ENCODE results near the gene GPR25.

The GPR25 gene

DNA sequence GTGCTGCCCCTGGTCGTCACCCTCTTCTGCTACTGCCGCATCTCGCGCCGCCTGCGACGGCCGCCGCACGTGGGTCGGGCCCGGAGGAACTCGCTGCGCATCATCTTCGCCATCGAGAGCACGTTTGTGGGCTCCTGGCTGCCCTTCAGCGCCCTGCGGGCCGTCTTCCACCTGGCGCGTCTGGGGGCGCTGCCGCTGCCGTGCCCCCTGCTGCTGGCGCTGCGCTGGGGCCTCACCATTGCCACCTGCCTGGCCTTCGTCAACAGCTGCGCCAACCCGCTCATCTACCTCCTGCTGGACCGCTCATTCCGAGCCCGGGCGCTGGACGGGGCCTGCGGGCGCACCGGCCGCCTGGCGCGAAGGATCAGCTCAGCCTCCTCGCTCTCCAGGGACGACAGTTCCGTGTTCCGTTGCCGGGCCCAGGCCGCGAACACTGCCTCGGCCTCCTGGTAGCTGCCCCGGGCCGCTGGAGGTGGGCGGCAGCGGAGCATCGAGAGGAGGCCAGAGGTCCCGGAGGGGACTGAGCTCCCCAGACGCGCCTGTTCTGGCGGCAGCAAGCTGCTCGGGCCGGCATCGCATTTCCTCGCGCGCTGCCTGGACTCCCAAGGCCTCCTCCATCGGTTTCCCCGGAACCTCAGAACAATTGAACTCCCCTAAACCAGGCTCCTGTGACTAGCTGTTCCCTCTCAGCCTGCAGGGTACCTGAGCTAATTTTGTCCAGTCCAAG, 1.1 kb downstream of the GPR25 start:
- DNase-seq, result peak; percentile 70

DNA sequence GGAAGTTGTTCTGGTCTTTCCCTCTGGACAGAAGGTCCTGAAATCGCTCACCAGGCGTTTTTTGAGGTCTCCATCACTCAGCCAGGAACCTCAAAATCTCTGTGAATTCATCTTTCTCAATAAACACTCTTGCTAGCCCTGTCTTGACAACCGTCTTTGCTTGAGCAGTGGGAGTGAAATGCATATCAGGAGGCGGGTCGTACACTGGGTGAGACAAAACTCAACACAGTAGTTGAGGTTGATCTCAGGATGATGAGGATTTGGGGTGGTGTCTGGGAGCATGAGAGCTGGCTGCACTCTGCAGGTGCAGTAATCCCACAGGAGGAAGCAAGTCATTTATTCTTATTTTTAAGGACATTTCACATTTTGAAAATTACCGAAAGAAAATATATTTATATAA, 1.9 kb downstream of the GPR25 start:
- DNase-seq, result no peak

DNA sequence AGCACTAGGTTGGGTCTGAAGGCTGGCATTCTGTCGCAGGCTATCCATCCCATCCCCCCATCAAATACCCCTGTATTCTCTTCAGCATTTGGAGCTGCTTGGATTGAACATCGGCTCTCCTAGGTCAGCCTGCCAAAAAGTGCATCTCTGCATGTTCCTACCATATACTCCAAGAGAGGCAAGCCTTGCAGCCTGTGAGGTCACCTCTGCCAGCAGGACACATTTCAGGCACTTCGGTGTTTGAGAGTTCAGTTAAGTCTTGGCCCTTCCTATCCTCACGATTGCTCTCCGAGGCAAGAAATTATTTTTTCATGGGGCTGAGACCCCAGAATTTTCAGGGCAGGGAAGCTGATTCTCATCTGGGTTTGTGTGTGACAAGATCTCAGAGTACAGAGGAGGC, 2.6 kb downstream of the GPR25 start:
- DNase-seq, result no peak

DNA sequence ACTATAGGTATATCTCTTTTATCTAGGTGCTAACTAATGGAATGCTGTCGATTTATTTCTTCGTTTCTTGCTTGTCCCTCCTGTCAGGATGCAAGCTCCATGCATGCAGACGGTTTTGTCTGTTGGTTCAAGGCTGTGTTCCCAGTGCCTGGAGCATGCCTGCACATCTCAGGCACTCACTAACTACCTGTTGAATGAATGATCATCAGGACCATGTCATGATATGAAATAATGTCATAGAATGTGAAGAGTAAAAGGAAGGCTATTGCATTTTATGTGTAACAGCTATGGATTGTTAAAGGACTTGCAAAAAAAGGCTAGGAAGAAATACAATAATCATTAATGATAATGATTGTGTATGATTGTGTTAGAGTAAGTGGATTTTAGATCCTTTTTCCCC, 4.2 kb downstream of the GPR25 start:
- DNase-seq, result no peak

DNA sequence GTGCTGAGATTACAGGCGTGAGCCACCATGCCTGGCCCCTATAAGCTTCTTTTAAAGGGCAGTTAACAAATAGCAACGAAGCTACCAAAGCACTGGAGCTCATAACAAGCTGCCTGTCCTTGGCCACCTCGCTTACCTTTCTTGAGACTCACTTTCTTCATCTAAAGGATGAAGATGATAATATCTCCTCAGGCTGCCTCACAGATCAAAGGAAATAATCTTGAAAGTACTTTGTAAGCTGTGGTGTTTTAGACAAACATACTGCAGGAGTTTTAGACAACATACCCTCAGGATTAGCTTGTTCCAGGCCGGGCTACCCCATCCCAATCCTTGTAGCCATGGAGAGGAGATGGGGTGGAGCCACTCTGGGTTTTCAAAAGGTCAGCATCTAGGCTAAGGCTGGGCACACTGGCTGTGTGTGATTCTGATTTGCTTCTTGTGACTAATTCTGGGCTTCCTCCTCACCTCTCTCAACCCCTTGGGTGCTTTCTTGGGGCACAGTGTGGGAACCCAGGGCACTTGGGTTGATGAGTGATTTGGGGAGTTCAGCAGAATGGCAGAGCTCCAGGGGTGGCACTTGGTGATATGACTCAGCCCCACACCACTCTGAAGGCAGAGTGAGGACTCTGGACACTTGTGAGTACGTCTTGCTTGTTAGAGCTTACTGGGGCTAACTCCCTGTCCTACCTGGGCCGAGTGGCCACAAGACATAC, 5.2 kb downstream of the GPR25 start:
- DNase-seq, result no peak

DNA sequence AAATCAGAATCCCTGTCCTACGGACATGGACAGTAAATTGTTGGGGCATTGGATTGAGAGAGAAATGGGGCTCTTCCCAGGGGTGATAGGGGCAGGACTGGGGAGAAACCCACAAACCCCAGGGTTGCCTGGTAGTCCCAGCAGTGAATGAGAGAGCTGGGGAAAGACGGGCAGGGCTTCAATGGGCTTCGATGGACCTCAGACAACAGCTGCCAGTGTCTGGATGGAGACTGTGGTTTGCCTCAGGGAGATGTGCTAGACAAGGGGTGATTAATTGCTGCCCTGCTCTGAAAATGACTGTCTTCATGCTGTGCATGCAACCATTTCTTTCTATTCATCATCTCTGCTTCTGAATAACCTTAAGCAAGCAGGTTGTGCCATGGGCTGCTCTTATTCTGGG, 7.4 kb downstream of the GPR25 start:
- DNase-seq, result no peak

DNA sequence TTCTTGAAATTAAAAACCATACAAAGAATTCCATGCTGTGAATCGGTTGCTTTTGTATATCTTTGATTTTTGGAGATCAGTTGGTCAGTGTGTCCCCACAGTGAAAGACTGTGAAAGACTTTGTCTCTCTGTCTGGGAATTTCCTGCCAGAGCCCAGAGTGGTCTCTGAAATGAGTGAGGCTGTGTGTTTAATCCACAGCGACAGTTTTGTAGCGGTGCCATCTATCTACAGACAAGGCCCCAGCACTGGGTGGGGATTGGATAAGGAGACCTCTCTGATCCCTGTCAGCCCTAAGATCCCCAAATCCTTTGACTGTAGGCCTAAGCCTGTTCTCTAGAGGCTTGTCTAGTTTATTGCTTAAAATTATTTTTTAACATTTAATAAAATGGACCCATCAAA, 10.3 kb downstream of the GPR25 start:
- DNase-seq, result no peak

DNA sequence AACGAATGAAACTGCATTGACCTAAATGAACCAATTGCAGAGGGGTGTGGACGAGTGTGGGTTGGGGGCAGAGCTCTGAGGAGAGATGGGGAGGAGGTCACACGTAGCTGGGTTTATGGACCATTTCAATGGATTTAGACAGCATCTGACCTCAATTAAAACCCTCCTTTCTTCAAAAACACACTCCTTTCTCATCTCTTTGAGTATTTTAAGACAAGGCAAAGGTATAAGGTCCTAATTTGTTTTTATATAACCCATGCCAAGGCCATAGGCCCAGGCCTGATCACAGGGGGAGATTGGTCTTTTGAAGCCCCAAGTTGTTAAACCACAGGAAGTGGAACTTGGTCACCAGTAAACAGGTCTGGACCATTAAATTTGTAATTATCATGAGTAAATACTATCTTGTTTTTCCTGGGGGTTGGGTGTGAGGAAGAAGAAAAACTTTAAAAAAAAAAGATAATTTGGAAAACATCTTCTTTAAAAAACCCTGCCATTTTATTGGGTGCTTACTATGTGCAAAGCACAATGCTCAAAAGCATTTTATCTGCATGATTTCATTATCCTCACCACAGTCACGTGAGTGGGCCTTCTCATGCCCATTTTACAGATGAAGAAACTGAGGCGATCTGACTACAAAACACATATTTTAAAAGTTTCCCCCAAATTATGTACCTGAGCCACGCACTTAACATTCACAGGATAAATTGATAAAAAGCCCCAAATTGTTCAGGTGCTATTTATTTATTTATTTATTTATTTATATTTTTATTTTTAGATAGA, 13.0 kb downstream of the GPR25 start:
- no peak for DNase-seq

DNA sequence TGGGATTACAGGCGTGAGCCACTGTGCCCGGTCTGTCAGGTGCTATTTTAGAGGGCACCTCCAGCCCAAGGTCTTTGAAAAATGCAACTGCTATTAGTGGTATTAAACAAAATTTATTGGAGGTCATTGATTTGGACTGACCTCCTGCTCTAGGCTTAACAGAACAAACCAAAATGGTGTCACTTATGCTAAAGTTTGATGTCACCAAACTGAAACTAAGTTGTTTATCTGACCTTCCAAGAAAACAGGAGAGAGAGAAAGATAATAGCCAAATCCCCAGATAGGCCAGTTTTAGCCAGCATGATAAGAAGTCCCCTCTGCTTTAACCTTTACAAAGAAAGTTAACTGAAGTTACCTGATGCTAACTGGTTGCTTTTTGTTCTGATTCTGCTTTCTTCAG, 13.8 kb downstream of the GPR25 start:
- no peak for DNase-seq

DNA sequence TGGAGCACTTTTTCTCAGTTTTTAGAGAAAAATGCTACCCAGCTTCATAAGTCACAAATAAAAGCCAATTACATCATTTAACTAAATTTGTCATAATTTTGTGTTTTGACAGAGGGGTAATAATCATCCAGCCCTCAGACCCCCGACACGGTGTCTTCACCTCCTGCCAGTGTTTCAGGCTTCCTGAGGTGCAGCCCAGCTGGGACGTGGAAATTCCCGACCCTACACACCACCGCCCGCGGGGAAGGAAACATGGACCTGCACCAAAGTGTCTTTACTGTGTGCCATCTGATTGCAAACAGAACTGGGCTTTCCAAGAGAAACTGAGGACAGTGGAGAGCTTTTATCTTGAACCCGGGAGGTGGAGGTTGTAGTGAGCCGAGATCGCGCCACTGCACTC, 14.3 kb downstream of the GPR25 start:
- DNase-seq, result no peak

DNA sequence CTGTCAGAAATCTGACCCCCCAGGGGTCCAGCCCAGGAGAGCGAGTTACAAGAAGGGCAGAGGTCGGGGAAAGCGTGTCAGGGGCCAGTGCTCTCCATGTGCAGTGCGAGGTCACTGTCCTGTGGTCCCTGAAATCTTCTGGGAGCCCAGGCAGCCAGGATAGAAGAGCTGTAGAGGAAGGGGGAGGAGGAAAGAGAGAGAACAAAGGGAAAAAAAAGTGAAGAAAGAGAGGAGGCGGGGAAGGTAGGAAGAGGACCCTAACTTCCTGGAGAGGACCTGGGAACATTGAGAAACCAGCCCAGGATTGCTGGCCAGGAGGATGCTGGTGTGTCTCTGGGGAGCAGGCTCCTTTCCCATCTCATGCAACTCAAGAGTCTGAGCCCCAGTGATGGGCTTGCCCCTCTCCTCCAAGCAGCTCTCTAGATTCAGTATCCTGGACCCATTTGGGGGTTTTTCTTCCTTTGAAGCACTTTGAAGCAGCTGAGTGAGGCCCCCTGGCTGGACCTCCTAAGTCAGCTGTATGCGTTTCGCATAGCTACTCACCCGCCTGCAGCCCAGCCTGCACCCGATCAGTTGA, 15.1 kb downstream of the GPR25 start:
- no peak for DNase-seq

DNA sequence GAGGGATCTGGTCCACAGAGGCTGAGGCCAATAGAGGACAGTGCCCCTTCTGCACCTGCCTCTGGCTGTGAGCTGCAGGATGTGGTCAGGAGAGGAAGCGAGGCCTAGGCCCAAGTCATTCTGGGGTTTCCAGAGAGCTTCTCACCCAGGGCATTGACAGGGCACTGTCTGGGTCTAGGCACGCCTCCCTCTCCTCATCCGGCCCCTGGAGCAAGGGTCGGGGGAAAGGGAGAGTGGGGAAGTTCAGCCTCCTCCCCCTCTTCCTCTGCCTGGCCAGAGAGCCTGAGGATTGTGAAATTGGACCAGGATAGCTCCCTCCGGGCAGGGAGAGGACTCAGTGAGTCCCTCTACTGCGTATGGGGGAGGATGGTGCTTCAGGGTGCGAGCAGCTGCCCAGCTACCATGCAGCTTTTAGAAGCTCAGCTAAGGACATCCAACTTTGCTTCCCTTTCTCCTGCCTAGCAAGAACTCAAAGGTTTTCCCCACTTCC, 15.6 kb downstream of the GPR25 start:
- no peak for DNase-seq

DNA sequence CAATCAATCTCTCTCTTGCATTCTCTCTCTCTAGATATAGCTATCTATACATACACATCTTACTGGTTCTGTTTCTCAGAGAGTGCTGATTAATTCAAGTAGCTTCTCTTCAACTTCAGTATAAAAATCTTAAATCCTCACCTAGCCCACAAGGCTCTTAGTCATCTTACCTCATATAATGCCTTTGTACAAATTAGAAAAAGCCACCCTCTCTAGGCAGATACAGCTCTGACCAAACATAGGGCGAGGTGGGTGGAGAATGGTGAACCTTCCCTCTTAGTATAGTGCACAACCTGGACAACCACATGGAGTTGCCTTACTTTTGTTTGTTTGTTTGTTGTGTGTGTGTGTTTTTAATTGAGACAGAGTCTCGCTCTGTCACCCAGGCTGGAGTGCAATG, 16.8 kb downstream of the GPR25 start:
- no peak for DNase-seq

DNA sequence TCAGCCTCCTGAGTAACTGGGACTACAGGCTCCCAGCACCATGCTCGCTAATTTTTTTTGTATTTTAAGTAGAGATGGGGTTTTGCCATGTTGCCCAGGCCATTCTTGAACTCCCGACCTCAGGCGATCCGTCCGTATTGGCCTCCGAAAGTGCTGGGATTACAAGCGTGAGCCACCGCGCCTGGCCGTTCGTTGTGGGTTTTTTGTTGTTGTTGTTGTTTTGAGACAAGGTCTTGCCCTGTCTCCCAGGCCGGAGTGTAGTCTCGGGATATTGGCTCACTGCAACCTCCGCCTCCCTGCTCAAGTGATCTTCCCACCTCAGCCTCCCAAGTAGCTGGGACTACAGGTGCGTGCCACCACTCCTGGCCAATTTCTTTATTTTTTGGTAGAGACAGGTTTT, 17.2 kb downstream of the GPR25 start:
- no peak for DNase-seq

DNA sequence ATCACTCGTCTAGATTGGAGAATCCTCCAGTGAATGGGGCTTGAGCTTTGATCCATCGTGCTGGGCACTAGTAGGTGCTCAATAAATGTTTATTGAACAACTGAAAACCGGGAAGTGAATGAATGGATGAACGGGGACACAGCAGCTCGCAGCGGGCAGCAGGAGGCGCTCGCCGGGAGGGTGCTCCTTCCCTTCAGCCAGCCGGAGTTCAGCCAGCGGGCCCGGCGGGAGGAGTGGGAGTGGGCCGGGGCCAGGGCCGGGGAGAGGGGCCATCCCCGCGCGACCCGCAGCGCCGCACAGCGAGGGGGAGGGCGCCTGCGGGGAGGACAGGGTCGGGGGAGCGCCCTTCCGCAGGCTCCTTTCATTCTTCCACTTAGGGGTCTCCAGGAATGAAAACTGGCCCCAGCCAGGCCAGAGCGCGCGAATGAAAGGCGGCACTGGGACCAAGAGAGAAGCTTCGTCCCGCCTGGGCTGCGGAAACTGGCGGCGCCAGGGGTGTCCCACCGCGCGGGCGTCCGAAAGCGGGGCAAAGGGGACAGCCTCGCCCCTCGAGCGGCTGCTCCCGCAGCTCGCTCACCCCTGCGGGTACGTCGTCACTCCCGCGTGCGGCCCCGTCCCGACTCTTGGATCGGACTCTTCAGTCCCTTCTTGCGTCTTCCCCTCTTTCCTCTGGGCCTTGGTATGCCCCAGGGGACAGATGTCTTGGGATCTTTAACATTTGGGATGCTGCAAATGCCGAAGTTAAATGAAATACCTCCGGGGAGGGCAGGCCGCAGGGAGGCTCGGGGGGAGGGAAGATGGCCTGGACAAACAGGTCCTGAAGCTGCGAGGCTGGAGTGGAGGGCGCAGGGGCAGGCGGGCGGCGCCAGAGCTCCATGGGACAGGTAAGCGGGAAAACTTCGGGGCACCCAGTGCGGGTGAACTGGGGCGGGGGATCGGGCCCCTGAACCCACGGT, 18.3 kb downstream of the GPR25 start:
- DNase-seq, result peak; percentile 90

DNA sequence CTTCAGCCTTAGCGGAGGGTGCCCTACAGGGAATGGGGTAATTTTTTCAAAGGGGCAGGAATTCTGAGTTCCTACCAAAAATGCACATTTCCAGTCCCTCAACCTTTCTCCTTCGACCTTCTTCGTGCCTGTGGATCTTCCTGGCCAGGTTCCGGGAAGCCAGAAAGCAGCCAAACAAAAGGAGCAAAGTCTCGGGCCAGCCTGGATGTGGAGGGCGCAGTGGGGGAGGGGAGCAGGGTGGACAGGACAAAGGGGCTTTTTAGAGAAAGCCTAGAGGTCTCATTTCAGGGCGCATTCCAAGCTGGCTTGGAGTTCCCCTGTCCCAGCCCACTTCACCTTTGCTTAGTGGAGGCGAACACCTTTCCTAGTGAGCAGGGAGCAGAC, 19.0 kb downstream of the GPR25 start:
- peak; percentile 79 for DNase-seq

DNA sequence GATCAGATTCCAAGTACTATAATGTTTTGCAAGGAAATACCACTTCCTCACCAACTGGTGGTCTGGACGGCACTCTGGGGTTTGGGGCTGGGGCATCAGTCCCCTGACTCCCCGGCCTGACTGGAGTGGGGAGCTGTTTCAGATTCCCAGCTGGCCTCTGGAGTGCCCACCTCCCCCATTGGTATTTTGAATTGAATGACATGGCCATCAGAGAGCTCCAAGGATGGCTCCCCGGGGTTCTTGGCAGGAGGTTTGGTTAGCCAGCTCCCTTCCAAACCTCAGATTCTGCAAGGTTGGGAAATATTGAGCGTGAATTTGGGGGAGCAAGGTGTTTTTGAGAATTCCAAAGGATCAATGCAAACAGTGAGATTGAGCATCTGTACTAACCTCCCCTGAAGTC, 19.8 kb downstream of the GPR25 start:
- DNase-seq, result no peak

DNA sequence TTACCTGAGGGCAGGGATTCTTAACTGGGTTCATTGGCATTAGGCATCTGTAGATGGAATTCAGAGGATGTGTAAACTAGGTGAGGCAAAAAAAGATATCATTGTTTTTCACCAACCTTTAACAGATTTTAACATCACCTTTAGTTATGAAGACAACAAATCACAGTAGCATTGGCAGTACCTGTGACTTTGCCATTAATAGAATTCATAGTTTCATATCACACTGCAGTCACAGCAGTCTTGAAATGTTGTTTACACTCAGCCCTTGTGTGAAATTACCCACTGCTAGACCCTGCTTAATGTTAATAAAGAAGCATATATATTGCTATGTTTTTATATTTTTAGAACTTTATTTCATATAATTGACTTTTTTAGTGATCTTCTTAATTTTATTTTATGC, 20.2 kb downstream of the GPR25 start:
- no peak for DNase-seq

DNA sequence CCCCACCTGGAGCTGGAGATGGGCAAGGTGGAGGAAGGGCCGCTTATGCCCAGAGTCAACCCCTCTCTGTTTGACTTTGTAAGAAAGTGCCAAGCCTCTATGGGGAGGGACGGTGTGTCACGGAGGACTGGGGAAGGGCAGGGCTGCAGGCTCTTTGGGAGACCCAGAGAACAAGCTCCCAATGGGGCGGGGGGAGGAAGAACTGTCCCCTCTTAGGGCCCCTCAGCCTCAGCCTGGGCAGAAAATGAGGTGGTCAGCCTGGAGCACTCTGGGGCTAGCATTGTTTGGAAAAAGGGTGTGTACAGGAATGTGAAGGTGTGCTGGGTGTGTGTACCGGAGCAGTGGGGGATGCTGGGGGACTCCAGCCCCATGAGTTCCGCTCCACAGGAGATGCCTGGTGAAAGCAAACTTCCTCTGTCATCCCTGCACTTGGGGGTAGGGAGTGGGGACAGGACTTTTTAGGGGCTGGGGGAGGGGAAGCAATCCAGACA, 20.7 kb downstream of the GPR25 start:
- DNase-seq, result no peak

DNA sequence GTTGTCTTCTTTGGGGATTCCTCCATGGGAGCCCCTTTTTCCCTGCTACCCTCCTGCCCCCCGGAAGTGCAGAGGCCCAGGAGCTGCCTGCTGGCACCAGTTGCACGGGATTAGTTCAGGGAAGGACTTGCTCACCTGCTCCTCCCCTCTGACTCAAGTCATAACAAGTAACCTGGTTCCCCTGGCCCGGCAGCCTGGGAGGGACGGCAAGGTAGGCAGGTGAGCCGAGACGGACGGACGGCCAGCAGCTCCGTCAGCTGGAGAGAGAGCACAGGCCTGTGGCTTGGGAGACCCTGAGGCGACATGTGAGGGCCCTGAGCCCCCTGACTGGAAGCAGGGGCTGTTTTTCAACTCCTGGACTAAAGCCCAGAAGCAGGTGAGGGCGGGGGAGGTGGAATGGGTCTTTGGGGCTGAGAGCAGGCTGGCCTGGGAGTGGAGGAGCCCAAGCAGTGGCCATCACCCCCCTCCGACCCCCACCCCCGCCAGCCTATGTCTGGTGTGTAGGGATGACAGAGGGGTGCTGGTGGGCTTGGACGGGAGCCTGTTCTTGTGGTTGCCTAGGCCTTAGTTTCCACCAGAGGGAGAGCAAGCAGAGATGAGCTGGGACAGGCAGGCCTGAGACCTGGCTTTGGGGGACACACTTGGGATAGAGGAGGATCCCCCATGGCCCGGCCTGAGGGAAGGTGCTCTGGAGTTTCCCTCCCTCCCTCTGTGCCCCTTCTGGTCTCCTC, 22.1 kb downstream of the GPR25 start, which contains the start of gene INAVA:
Gene INAVA, plus strand, starts transcription at position 189 of the 731 bp plus-strand sequence. CDS start 3,501 bp downstream, outside the sequence.
- DNase-seq, result no peak

DNA sequence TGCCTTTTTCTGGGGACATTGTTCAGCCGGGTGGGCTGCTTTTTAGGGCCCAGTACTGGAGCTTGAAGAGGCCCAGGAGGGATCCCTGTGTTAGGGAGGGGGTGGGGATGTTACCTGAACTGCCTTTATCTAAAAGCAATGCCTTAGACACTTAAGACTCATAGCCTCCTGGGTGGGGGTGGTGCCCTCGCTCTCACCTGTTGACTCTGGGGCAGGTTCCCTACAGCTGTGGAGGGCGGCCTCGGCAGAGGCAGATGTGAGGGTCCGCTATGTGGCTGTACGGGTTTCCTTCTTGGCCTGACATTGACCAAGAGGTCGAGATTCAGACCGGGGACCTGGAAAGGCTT, 22.6 kb downstream of the GPR25 start:
- DNase-seq, result no peak
